ENCODE results near the gene CRTC2. TPM values are rescaled to one million over a fixed set of nuclear protein-coding genes. Genes with fewer than 3 reads are reported as not detected.

CRTC2 gene
- total RNA-seq, 3 donors from 2014 or later, result 30.0 to 47.3 (median 47.1) TPM

DNA sequence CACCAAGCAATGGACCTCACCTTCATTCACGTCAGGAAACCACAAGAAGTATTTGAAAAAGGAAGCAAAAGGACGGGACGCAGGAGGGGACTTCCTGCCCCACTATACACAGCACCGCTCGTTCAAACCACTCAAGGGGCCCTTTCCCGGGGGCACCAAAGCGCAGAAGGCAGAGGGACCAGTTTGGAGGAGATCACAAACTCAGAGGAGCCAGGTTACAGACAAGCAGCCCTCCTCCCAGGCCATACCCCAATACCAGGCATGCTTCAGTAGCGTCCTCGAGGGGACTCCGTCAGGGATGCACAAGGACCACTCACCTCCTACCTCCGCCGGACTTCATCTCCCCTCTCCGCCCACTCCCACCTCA lies 685 bp downstream of the CRTC2 start:
- Histone ChIP-seq H3K9me3 (no peaks in the 10 kb centered on the region), H3K4me3 (peak overlapping the region; percentile 82), H3K4me1 (ENCODE audit: low read depth) (peaks cover 37% of the 10 kb centered on the region), H3K36me3 (ENCODE audit: low read depth) (no peaks in the 10 kb centered on the region)
- ATAC-seq (peak; percentile 21), DNase-seq (peak in 1 of 3 donors; percentile 44)
- no peak for TF ChIP-seq CTCF (IDR thresholded peaks at IDR 0.05)
- intact Hi-C loops (cut with DNase I, micrococcal nuclease), result no loop called here

DNA sequence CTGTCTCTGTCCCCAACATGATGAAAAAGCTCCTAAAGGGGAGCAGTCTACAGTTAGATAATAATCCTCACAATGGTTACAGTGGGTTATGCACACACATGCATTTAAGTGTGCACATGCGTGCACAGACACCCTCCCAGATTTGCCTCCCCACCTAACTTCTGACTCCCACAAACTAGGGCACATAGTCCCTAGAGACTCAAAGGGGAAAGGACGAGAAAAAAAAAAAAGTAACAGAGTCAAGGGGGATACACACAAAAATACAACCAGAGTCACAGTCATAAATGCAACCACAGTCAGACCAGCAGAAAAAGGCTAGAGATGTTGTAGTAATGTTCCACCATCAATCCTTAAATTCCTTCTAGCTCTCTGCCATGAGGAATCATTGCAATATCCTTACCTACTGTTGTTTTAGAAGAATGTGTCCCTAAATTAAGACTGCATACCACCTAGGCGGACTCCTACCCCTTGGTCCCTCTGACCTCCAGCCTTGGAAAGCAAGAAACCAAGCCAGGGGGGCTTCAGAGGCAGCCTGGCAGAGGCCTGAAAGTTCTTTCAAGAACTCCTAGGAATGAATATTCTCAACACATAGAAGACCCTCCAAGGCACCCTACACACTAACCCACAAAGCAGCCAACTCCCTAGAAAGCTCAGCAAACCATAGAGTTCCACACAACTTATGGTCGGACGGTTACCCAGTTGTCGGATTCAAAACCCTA lies 1.3 kb downstream of the CRTC2 start:
- no peaks in the 10 kb centered on the region for H3K9me3 ChIP-seq
- ATAC-seq, result no peak
- H3K4me3 ChIP-seq, result peak overlapping the region; percentile 82
- H3K4me1 ChIP-seq (ENCODE audit: low read depth), result peaks cover 32% of the 10 kb centered on the region
- no peak for DNase-seq
- peaks cover 6% of the 10 kb centered on the region for H3K36me3 ChIP-seq (ENCODE audit: low read depth)
- no peak for TF ChIP-seq CTCF (IDR thresholded peaks at IDR 0.05)
- intact Hi-C loops (cut with DNase I, micrococcal nuclease), result no loop called here

DNA sequence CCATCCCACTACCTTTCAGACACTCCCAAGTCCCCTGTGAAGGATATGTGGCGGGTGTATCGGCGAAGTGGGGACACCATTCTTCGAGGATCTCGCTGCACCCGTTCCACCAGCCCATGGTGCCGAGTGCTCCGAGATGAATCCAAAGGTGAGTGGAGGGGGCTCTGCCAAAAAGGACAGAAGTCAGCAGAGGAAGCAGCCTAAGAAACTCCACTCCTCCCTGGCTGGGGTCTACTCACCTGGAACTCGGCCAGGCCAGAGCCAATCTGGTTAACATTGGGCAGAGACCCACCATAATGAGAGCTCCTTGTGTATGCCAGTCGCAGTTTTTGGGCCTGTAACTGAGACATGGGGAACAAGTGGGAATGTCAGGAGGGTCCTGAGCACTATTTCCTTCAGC lies 3.6 kb downstream of the CRTC2 start:
- no peak for ATAC-seq
- peaks cover 23% of the 10 kb centered on the region for H3K4me1 ChIP-seq (ENCODE audit: low read depth)

GRCh38 chr1:153953859-153954365 lies 4.5 kb downstream of the CRTC2 start:
- Histone ChIP-seq H3K4me3 (no peak overlapping the region), H3K4me1 (ENCODE audit: low read depth) (peaks cover 18% of the 10 kb centered on the region), H3K36me3 (ENCODE audit: low read depth) (peaks cover 9% of the 10 kb centered on the region), H3K9me3 (no peaks in the 10 kb centered on the region)
- intact Hi-C loops (cut with DNase I, micrococcal nuclease), result no loop called here
- DNase-seq (no peak), ATAC-seq (no peak)
- TF ChIP-seq CTCF (IDR thresholded peaks at IDR 0.05), result no peak

More for the DNA sequence above, 3.6 kb downstream of the CRTC2 start:
- TF ChIP-seq CTCF (IDR thresholded peaks at IDR 0.05), result no peak
- Histone ChIP-seq H3K4me3 (no peak overlapping the region), H3K36me3 (ENCODE audit: low read depth) (peaks cover 9% of the 10 kb centered on the region), H3K9me3 (no peaks in the 10 kb centered on the region)
- intact Hi-C loops (cut with DNase I, micrococcal nuclease), result no loop called here
- no peak for DNase-seq

DNA sequence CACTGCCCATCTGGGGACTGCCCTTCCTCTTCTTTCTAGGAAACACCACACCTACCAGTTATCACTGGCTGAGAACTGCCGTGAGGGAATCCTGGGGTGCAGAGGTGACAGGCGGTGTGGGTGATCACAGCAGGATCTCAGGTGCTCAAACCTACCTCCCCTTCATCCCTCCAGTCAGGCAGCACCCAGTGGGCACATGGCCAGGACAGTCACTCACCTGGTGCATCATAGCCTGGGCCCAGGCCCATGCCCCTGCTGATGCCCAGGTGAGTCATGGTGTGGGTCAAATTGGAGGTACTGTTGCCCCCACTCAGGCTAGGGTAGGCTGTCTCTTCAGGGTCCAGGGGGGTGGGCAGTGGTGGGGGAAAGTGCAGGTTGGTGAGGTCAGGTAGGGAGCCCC lies 6.6 kb downstream of the CRTC2 start:
- Histone ChIP-seq H3K36me3 (ENCODE audit: low read depth) (peaks cover 9% of the 10 kb centered on the region), H3K4me3 (no peak overlapping the region), H3K4me1 (ENCODE audit: low read depth) (peaks cover 10% of the 10 kb centered on the region), H3K9me3 (no peaks in the 10 kb centered on the region)
- no peak for DNase-seq
- ATAC-seq, result no peak
- intact Hi-C loops (cut with DNase I, micrococcal nuclease), result no loop called here
- TF ChIP-seq CTCF (IDR thresholded peaks at IDR 0.05), result no peak
